Measurements from ENCODE around the gene NCKAP5.

Gene NCKAP5

DNA sequence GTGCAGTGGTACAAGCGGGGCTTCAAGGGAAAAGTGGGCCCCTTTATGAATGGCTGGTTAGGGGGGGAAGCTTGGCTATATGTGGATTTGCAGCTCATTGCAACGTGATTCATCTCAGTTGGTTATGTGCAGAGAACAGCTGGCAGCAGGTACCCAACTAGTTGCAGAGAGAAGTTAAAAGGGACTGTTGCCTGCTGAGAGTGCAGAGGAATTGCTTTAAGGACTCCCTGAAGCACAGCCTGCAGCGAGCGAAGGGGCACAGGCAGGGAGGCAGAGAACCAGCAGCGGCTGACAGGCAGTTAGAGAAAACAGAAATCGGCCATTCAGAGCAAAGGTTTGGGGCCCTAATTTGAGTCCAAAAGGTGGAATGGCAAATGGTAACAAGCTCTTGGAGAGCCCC, 620.1 kb downstream of the NCKAP5 start:
- DNase-seq (ENCODE audit: extremely low spot score), result no peak
- CTCF ChIA-PET, result no interaction called here
- TF ChIP-seq FOXM1 (IDR thresholded peaks at IDR 0.05; ENCODE audit: borderline replicate concordance), result no peak
- no peak for TF ChIP-seq ARNT (IDR thresholded peaks at IDR 0.05)
- no peak for TF ChIP-seq HDGF (IDR thresholded peaks at IDR 0.05; ENCODE audit: borderline replicate concordance)
- TF ChIP-seq FOXK2 (IDR thresholded peaks at IDR 0.05), result no peak
- no peak for TF ChIP-seq SUZ12 (IDR thresholded peaks at IDR 0.05)
- TF ChIP-seq LEF1 (IDR thresholded peaks at IDR 0.05; ENCODE audit: borderline replicate concordance), result no peak
- no peak for TF ChIP-seq L3MBTL2 (conservative IDR thresholded peaks at IDR 0.05)
- TF ChIP-seq ZNF384 (IDR thresholded peaks at IDR 0.05), result no peak
- TF ChIP-seq ELF4 (IDR thresholded peaks at IDR 0.05), result no peak
- TF ChIP-seq FOXA1 (IDR thresholded peaks at IDR 0.05), result no peak
- TF ChIP-seq CTBP1 (IDR thresholded peaks at IDR 0.05; ENCODE audit: borderline replicate concordance), result no peak
- TF ChIP-seq BHLHE40 (IDR thresholded peaks at IDR 0.05; ENCODE audit: borderline replicate concordance), result no peak
- no peak for TF ChIP-seq SP1 (IDR thresholded peaks at IDR 0.05)
- no peak for TF ChIP-seq NFRKB (IDR thresholded peaks at IDR 0.05)
- POLR2A ChIA-PET, result no interaction called here

DNA sequence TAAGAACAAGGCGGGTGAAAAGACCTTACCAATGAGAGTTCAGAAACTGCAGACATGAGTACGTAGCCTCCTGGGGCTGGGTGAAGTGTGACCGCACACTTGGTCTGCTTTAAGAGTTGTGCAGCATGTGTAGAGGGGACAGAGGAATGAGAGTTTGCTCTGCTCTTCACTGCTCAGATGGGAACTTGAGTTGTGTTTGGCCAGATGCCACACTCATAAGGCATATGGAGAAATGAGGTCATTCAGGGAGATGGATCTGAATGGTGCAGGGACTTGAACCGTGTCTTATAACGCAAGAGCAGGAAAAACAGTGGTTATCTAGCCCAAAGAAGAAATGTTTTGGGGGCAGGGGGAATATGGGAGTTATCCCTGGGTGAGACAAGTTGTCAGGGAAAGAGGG, 624.4 kb downstream of the NCKAP5 start:
- DNase-seq (ENCODE audit: extremely low spot score), result no peak
- ChIA-PET CTCF (no interaction called here), POLR2A (no interaction called here)
- no peak for TF ChIP-seq ARNT (IDR thresholded peaks at IDR 0.05)
- no peak for TF ChIP-seq SP1 (IDR thresholded peaks at IDR 0.05)
- no peak for TF ChIP-seq NFRKB (IDR thresholded peaks at IDR 0.05)
- no peak for TF ChIP-seq HDGF (IDR thresholded peaks at IDR 0.05; ENCODE audit: borderline replicate concordance)
- no peak for TF ChIP-seq SUZ12 (IDR thresholded peaks at IDR 0.05)
- TF ChIP-seq BHLHE40 (IDR thresholded peaks at IDR 0.05; ENCODE audit: borderline replicate concordance), result no peak
- no peak for TF ChIP-seq FOXA1 (IDR thresholded peaks at IDR 0.05)
- no peak for TF ChIP-seq ZNF384 (IDR thresholded peaks at IDR 0.05)
- TF ChIP-seq, protein P1, sequence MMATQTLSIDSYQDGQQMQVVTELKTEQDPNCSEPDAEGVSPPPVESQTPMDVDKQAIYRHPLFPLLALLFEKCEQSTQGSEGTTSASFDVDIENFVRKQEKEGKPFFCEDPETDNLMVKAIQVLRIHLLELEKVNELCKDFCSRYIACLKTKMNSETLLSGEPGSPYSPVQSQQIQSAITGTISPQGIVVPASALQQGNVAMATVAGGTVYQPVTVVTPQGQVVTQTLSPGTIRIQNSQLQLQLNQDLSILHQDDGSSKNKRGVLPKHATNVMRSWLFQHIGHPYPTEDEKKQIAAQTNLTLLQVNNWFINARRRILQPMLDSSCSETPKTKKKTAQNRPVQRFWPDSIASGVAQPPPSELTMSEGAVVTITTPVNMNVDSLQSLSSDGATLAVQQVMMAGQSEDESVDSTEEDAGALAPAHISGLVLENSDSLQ (IDR thresholded peaks at IDR 0.05), result no peak
- TF ChIP-seq FOXM1 (IDR thresholded peaks at IDR 0.05; ENCODE audit: borderline replicate concordance), result no peak
- TF ChIP-seq FOXK2 (IDR thresholded peaks at IDR 0.05), result no peak
- no peak for TF ChIP-seq ELF4 (IDR thresholded peaks at IDR 0.05)
- no peak for TF ChIP-seq L3MBTL2 (conservative IDR thresholded peaks at IDR 0.05)
- no peak for TF ChIP-seq CTBP1 (IDR thresholded peaks at IDR 0.05; ENCODE audit: borderline replicate concordance)

DNA sequence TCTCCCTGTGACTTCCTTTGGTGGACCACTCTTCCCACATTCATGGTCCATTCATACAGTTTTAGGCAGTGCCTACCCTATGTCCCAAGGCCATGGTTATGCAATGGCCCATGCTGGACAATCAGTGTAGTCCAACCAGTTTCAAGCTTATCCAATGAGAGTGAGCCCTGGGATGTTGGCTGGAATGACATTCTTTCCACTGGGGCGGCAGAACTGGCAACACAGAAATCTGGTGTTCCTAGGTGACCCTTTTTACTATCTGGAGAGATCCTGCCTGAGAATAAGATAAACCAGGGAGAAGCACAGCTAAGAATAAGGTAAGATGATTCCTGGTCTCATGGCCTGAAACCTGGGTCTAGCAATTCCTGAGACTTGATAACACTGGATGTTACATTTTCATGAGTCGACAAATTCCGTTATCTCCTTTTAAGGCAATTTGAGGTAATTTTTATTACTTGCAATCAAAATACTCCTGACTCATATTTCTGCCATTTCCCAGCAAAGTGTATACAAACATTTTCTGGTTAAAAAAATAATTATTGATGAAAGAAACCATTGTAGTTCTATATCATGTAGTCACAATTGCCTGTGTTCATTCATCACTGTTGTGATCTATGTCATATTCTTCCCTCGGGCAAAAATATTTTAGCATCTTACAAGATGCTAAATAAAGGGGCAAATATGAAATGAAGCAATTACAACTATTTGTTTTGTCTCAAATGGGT, 626.8 kb downstream of the NCKAP5 start:
- ChIA-PET CTCF (no interaction called here), POLR2A (no interaction called here)
- no peak for DNase-seq (ENCODE audit: extremely low spot score)
- TF ChIP-seq HDGF (IDR thresholded peaks at IDR 0.05; ENCODE audit: borderline replicate concordance) (no peak), FOXA1 (IDR thresholded peaks at IDR 0.05) (no peak), SUZ12 (IDR thresholded peaks at IDR 0.05) (no peak), TARDBP (IDR thresholded peaks at IDR 0.05) (no peak), NFRKB (IDR thresholded peaks at IDR 0.05) (no peak), CTBP1 (IDR thresholded peaks at IDR 0.05; ENCODE audit: borderline replicate concordance) (no peak)
- TF ChIP-seq, protein P1 (IDR thresholded peaks at IDR 0.05), result no peak

- POLR2A ChIA-PET, result no interaction called here
- TF ChIP-seq NFRKB (IDR thresholded peaks at IDR 0.05) (no peak), SP1 (IDR thresholded peaks at IDR 0.05) (no peak), HDGF (IDR thresholded peaks at IDR 0.05; ENCODE audit: borderline replicate concordance) (no peak), CTBP1 (IDR thresholded peaks at IDR 0.05; ENCODE audit: borderline replicate concordance) (no peak), FOXA1 (IDR thresholded peaks at IDR 0.05) (no peak), BHLHE40 (IDR thresholded peaks at IDR 0.05; ENCODE audit: borderline replicate concordance) (no peak), ARNT (IDR thresholded peaks at IDR 0.05) (no peak), ZNF384 (IDR thresholded peaks at IDR 0.05) (no peak), L3MBTL2 (conservative IDR thresholded peaks at IDR 0.05) (no peak), ELF4 (IDR thresholded peaks at IDR 0.05) (no peak), SUZ12 (IDR thresholded peaks at IDR 0.05) (no peak)
- TF ChIP-seq, protein P1 (IDR thresholded peaks at IDR 0.05), result no peak
- CTCF ChIA-PET, result no interaction called here
- no peak for DNase-seq (ENCODE audit: extremely low spot score)
Observed at GRCh38 chr2:132937629-132938028, 630.6 kb downstream of the NCKAP5 start.

- CTCF ChIA-PET, result no interaction called here
- DNase-seq (ENCODE audit: extremely low spot score), result no peak
- TF ChIP-seq SP1 (IDR thresholded peaks at IDR 0.05), result no peak
- TF ChIP-seq SUZ12 (IDR thresholded peaks at IDR 0.05), result no peak
- no peak for TF ChIP-seq L3MBTL2 (conservative IDR thresholded peaks at IDR 0.05)
- no peak for TF ChIP-seq HDGF (IDR thresholded peaks at IDR 0.05; ENCODE audit: borderline replicate concordance)
- TF ChIP-seq BHLHE40 (IDR thresholded peaks at IDR 0.05; ENCODE audit: borderline replicate concordance), result no peak
- TF ChIP-seq, protein P1 (IDR thresholded peaks at IDR 0.05), result no peak
- no peak for TF ChIP-seq FOXM1 (IDR thresholded peaks at IDR 0.05; ENCODE audit: borderline replicate concordance)
- TF ChIP-seq NFRKB (IDR thresholded peaks at IDR 0.05), result no peak
- no peak for TF ChIP-seq TARDBP (IDR thresholded peaks at IDR 0.05)
- no peak for TF ChIP-seq ARNT (IDR thresholded peaks at IDR 0.05)
- no peak for TF ChIP-seq CTBP1 (IDR thresholded peaks at IDR 0.05; ENCODE audit: borderline replicate concordance)
- TF ChIP-seq ELF4 (IDR thresholded peaks at IDR 0.05), result no peak
- TF ChIP-seq FOXK2 (IDR thresholded peaks at IDR 0.05), result no peak
- TF ChIP-seq ZNF384 (IDR thresholded peaks at IDR 0.05), result no peak
- no peak for TF ChIP-seq LEF1 (IDR thresholded peaks at IDR 0.05; ENCODE audit: borderline replicate concordance)
- no peak for TF ChIP-seq FOXA1 (IDR thresholded peaks at IDR 0.05)
- POLR2A ChIA-PET, result no interaction called here
Observed at GRCh38 chr2:132936791-132937190, 631.5 kb downstream of the NCKAP5 start.

Data from HEK293T (cell line).